Common myeloid progenitor, CD34-positive (primary cell): Measurements from ENCODE around the gene LYRM9.
A peak's percentile ranks its signal among the peaks of the same experiment; 100 is the strongest.

Experiments
- CTCF ChIA-PET: fragments of 350-600 bp; sonication (Branson Sonifier 250); formaldehyde crosslinking; loops from one replicate; lab custom pipeline; 2021; ENCODE audit warnings: antibody characterized with exemption; lab: Charles Lee
- POLR2A ChIA-PET: fragments of 350-600 bp; sonication (Branson Sonifier 250); formaldehyde crosslinking; loops from one replicate; lab custom pipeline; 2021; ENCODE audit warnings: antibody characterized with exemption; lab: Charles Lee
- DNase-seq, 3 donors: peaks; one replicate each; pipeline versions ENCODE4 v3.0.0 to v3.0.0-alpha.2; 2013
- H3K27ac ChIP-seq, 2 experiments: 1 replicate in 1 of 2; 2 replicates in 1 of 2; pipeline ENCODE4 v1.7.0; 2013; ENCODE audit warnings: inconsistent platforms in 2 of 2, low read length in 2 of 2, mild to moderate bottlenecking in 2 of 2, low read depth in 1 of 2, moderate library complexity in 1 of 2; ENCODE audit not compliant: severe bottlenecking in 2 of 2, insufficient read depth in 1 of 2, poor library complexity in 1 of 2
- H3K27me3 ChIP-seq, 5 experiments: replicated peaks in 2 of 5; 1 replicate in 3 of 5; 2 replicates in 2 of 5; pipeline versions ENCODE4 v1.6.1 to v1.7.0; 2013; ENCODE audit warnings: low read length in 4 of 5, mild to moderate bottlenecking in 2 of 5, moderate library complexity in 2 of 5, inconsistent platforms in 1 of 5; ENCODE audit not compliant: insufficient read depth in 5 of 5, control insufficient read depth in 4 of 5
- H3K36me3 ChIP-seq, 4 experiments: 1 replicate in 2 of 4; 2 replicates in 2 of 4; pipeline versions ENCODE4 v1.6.1 to v1.7.0; 2013; ENCODE audit warnings: low read length in 3 of 4, control low read depth in 1 of 4, mild to moderate bottlenecking in 1 of 4; ENCODE audit not compliant: control insufficient read depth in 4 of 4, insufficient read depth in 4 of 4
- H3K4me1 ChIP-seq, 4 experiments: 1 replicate in 3 of 4; 2 replicates in 1 of 4; pipeline versions ENCODE4 v1.6.1 to v1.7.1; 2013; ENCODE audit warnings: low read length in 3 of 4, mild to moderate bottlenecking in 3 of 4, control low read depth in 1 of 4, inconsistent platforms in 1 of 4, moderate library complexity in 1 of 4; ENCODE audit not compliant: control insufficient read depth in 4 of 4, insufficient read depth in 4 of 4; ENCODE audit errors: control extremely low read depth in 1 of 4
- H3K4me3 ChIP-seq, 7 experiments: 1 replicate in 4 of 7; 2 replicates in 3 of 7; pipeline versions ENCODE4 v1.5.1 to v1.7.0; 2013; ENCODE audit warnings: mild to moderate bottlenecking in 7 of 7, low read length in 6 of 7, moderate library complexity in 6 of 7, inconsistent platforms in 2 of 7, low read depth in 2 of 7, control low read depth in 1 of 7; ENCODE audit not compliant: insufficient read depth in 4 of 7, control insufficient read depth in 1 of 7; ENCODE audit errors: extremely low read depth in 1 of 7
- H3K9me3 ChIP-seq, 5 experiments: 1 replicate in 4 of 5; 2 replicates in 1 of 5; pipeline versions ENCODE4 v1.6.1 to v1.7.1; 2013; ENCODE audit warnings: low read length in 4 of 5, mild to moderate bottlenecking in 2 of 5, inconsistent platforms in 1 of 5, low read depth in 1 of 5, moderate library complexity in 1 of 5; ENCODE audit not compliant: control insufficient read depth in 4 of 5, insufficient read depth in 2 of 5; ENCODE audit errors: control extremely low read depth in 1 of 5
- WGBS: methylation state at CpG from one replicate; pipeline ENCODE4 v1.1.5; 2013; ENCODE audit not compliant: insufficient coverage; 5-methylcytosine and 5-hydroxymethylcytosine counted together

Gene LYRM9

DNA sequence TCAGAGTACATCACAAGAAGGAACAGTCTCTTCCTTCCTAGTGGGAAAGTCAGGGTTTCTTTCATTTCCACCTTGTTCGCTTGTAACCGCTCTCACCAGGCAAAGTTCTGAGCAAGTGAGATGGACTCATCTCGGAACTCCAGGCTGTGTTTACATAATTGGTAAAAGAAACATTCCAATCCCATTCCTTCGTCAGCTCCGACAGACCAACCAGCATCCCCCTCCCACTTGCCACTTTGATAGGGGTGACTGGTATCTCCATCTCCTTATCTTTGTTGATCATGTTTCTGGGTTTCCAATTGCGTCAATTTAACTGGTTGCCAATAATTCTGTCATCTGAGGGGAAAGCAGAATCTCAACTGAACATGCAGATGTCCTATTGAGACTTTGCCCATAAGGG lies 36.8 kb upstream of the LYRM9 start:
- H3K4me1 ChIP-seq, result peaks cover 0 to 4% (median 0%) of the 10 kb centered on the region in 4 experiments
- WGBS, result 93% methylated on average over 3 of the region's 6 CpGs
- ChIA-PET POLR2A (no interaction called here), CTCF (no interaction called here)
- no peak overlapping the region for H3K4me3 ChIP-seq
- H3K27me3 ChIP-seq, result peaks cover 0 to 2% (median 0%) of the 10 kb centered on the region in 5 experiments
- peaks cover 0 to 7% (median 0%) of the 10 kb centered on the region in 5 experiments for H3K9me3 ChIP-seq
- no peak for DNase-seq
- H3K27ac ChIP-seq, result no peak overlapping the region
- no peaks in the 10 kb centered on the region for H3K36me3 ChIP-seq

DNA sequence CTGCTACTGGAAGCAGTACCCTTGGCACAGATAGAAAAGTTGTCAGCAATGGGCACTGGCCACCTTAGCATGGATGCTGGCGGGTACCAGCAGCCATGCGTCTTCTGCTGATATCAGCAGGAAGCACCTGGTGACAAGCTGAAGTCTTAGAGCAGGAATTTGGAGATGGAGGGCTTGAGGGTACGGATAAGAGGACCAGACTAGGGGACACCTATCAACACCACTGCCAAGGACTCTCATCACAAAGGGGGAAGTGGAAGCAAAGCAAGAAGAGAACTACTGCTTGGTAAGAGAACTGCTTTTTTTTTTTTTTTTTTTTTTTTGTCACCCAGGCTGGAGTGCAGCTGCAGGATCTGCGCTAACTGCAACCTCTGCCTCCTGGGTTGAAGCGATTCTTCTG lies 35.4 kb upstream of the LYRM9 start:
- Histone ChIP-seq H3K27me3 (peaks cover 0 to 2% (median 0%) of the 10 kb centered on the region in 5 experiments), H3K36me3 (no peaks in the 10 kb centered on the region), H3K4me1 (peaks cover 0 to 4% (median 0%) of the 10 kb centered on the region in 4 experiments), H3K4me3 (no peak overlapping the region), H3K9me3 (peaks cover 0 to 5% (median 0%) of the 10 kb centered on the region in 5 experiments), H3K27ac (no peak overlapping the region)
- CTCF ChIA-PET, result interaction anchor here (0.8 kb wide), 1 partner anchor 30 kb away, joined by 3 read pairs; no protein-coding TSS in a partner anchor
- POLR2A ChIA-PET, result interaction anchor here (0.6 kb wide), 1 partner anchor 58 kb away, joined by 3 read pairs; no protein-coding TSS in a partner anchor
- peak; percentile 83 to 95 (median 88) for DNase-seq
- WGBS, result 61% methylated on average over 4 of the region's 5 CpGs

- ChIA-PET POLR2A (no interaction called here), CTCF (no interaction called here)
- peak in 1 of 3 donors; percentile 31 for DNase-seq
- H3K27ac ChIP-seq, result no peak overlapping the region
- H3K4me1 ChIP-seq, result peaks cover 0 to 4% (median 0%) of the 10 kb centered on the region in 4 experiments
- H3K4me3 ChIP-seq, result no peak overlapping the region
- H3K27me3 ChIP-seq, result peaks cover 0 to 2% (median 0%) of the 10 kb centered on the region in 5 experiments
- no CpG with 5 or more reads among the region's 2 CpGs for WGBS
- H3K9me3 ChIP-seq, result no peaks in the 10 kb centered on the region
- H3K36me3 ChIP-seq, result no peaks in the 10 kb centered on the region
Measured at GRCh38 chr17:27927781-27928180, 34.6 kb upstream of the LYRM9 start.

GRCh38 chr17:27921599-27921998 lies 28.4 kb upstream of the LYRM9 start:
- no peaks in the 10 kb centered on the region for H3K4me1 ChIP-seq
- H3K9me3 ChIP-seq, result no peaks in the 10 kb centered on the region
- H3K27ac ChIP-seq, result no peak overlapping the region
- H3K4me3 ChIP-seq, result no peak overlapping the region
- H3K27me3 ChIP-seq, result no peaks in the 10 kb centered on the region
- no peak for DNase-seq
- ChIA-PET CTCF (no interaction called here), POLR2A (no interaction called here)
- WGBS, result 100% methylated on average over 2 of the region's 3 CpGs
- no peaks in the 10 kb centered on the region for H3K36me3 ChIP-seq

DNA sequence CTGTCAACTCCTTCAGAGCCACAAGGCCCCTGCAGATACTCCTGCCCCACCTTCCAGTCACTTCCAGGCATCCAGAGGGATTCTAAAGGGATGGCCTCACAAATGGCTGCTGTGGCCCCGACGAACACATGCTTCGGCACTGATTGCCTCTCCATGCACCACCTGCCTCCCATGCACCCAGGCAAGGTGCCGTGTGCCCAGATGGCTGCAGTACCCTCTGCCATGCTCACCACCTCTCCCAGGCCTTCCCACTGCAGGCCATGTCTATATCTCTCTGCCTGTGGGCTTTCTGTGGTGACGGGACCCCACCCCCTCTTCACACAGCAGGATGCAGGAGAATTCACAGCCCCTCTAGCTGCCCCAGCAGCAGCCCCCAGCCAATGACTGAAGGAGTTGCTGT lies 27.9 kb upstream of the LYRM9 start:
- no peak overlapping the region for H3K27ac ChIP-seq
- H3K4me3 ChIP-seq, result no peak overlapping the region
- no peaks in the 10 kb centered on the region for H3K36me3 ChIP-seq
- no peak for DNase-seq
- H3K4me1 ChIP-seq, result no peaks in the 10 kb centered on the region
- 97% methylated on average over 5 of the region's 5 CpGs for WGBS
- H3K9me3 ChIP-seq, result no peaks in the 10 kb centered on the region
- POLR2A ChIA-PET, result no interaction called here
- CTCF ChIA-PET, result no interaction called here
- H3K27me3 ChIP-seq, result no peaks in the 10 kb centered on the region

GRCh38 chr17:27920569-27920968 lies 27.4 kb upstream of the LYRM9 start:
- POLR2A ChIA-PET, result no interaction called here
- H3K9me3 ChIP-seq, result no peaks in the 10 kb centered on the region
- no peak for DNase-seq
- no peaks in the 10 kb centered on the region for H3K27me3 ChIP-seq
- no peaks in the 10 kb centered on the region for H3K4me1 ChIP-seq
- H3K4me3 ChIP-seq, result no peak overlapping the region
- CTCF ChIA-PET, result no interaction called here
- 91% methylated on average over 3 of the region's 3 CpGs for WGBS
- H3K27ac ChIP-seq, result no peak overlapping the region
- H3K36me3 ChIP-seq, result no peaks in the 10 kb centered on the region

- Histone ChIP-seq H3K27ac (no peak overlapping the region), H3K4me1 (no peaks in the 10 kb centered on the region), H3K27me3 (no peaks in the 10 kb centered on the region), H3K4me3 (no peak overlapping the region), H3K36me3 (no peaks in the 10 kb centered on the region), H3K9me3 (no peaks in the 10 kb centered on the region)
- POLR2A ChIA-PET, result no interaction called here
- CTCF ChIA-PET, result no interaction called here
- 44% methylated on average over 3 of the region's 7 CpGs for WGBS
- peak in 2 of 3 donors; percentile 5 to 17 for DNase-seq
Measured at GRCh38 chr17:27919079-27919478, 25.9 kb upstream of the LYRM9 start.
